H1 (cell line): Measurements from ENCODE around the gene BICDL1. TPM values are rescaled to one million over a fixed set of nuclear protein-coding genes. Genes with fewer than 3 reads are reported as not detected.

Source experiments
- CTCF ChIA-PET: fragments of 300-600 bp; sonication (Branson Sonifier 250); formaldehyde crosslinking; loops from one replicate; lab custom pipeline; 2021; ENCODE audit not compliant: partially characterized antibody; lab: Charles Lee
- POLR2A ChIA-PET: fragments of 300-600 bp; sonication (Branson Sonifier 250); formaldehyde crosslinking; loops from one replicate; lab custom pipeline; 2021; ENCODE audit warnings: inconsistent platforms; ENCODE audit not compliant: partially characterized antibody; lab: Charles Lee
- DNase-seq, 2 experiments: peaks; one replicate each; pipeline versions ENCODE4 v3.0.0 to v3.0.0-alpha.2; 2010 to 2022; ENCODE audit warnings: low spot score in 2 of 2, low read depth in 1 of 2, mixed read lengths in 1 of 2
- FAIRE-seq: peaks from 2 replicates; lab custom pipeline; 2011; peaks lifted over from hg19 to GRCh38; lab: Jason Lieb, UNC
- H2AFZ ChIP-seq: 2 replicates; pipeline ENCODE4 v1.8.1; 2012; ENCODE audit warnings: low read length, inconsistent platforms
- H2AK5ac ChIP-seq: 2 replicates; pipeline ENCODE4 v1.6.1; 2013; ENCODE audit warnings: low read depth, low read length
- H2BK120ac ChIP-seq: replicated peaks from 2 replicates; pipeline ENCODE3; 2013; ENCODE audit warnings: low read depth, low read length, inconsistent platforms
- H2BK12ac ChIP-seq: 2 replicates; pipeline ENCODE4 v1.6.1; 2013; ENCODE audit warnings: low read depth, low read length
- H2BK15ac ChIP-seq: 2 replicates; pipeline ENCODE4 v1.6.1; 2013; ENCODE audit warnings: low read length
- H2BK20ac ChIP-seq: 2 replicates; pipeline ENCODE4 v1.6.1; 2013; ENCODE audit warnings: low read length
- H2BK5ac ChIP-seq: 2 replicates; pipeline ENCODE4 v1.6.1; 2013; ENCODE audit warnings: low read depth, low read length
- H3K14ac ChIP-seq: 2 replicates; pipeline ENCODE4 v1.6.1; 2013; ENCODE audit warnings: inconsistent platforms; ENCODE audit not compliant: insufficient read length
- H3K18ac ChIP-seq: 2 replicates; pipeline ENCODE4 v1.6.1; 2013; ENCODE audit warnings: low read length; ENCODE audit errors: extremely low read depth
- H3K23ac ChIP-seq: 2 replicates; pipeline ENCODE4 v1.6.1; 2013; ENCODE audit warnings: inconsistent platforms; ENCODE audit not compliant: insufficient read length
- H3K23me2 ChIP-seq: 2 replicates; pipeline ENCODE4 v1.6.1; 2013; ENCODE audit warnings: low read depth, low read length
- H3K27ac ChIP-seq: 2 replicates; pipeline ENCODE4 v1.6.1; 2011; ENCODE audit warnings: low read depth, low read length, inconsistent platforms
- H3K27me3 ChIP-seq, 4 experiments: replicated peaks in 1 of 4; 1 replicate in 1 of 4; 2 replicates in 3 of 4; pipeline versions ENCODE4 v1.6.1 to v1.8.1; 2011 to 2013; ENCODE audit warnings: low read length in 3 of 4, mild to moderate bottlenecking in 3 of 4, inconsistent platforms in 2 of 4, mixed read lengths in 2 of 4, moderate library complexity in 1 of 4; ENCODE audit not compliant: control insufficient read depth in 3 of 4, insufficient read depth in 3 of 4; ENCODE audit errors: extremely low read depth in 1 of 4
- H3K36me3 ChIP-seq, 4 experiments: 2 replicates each; pipeline versions ENCODE4 v1.6.1 to v1.8.1; 2011 to 2013; ENCODE audit warnings: mild to moderate bottlenecking in 4 of 4, low read length in 3 of 4, moderate library complexity in 2 of 4, control low read depth in 1 of 4, inconsistent platforms in 1 of 4; ENCODE audit not compliant: insufficient read depth in 4 of 4, control insufficient read depth in 2 of 4
- H3K4ac ChIP-seq: replicated peaks from 2 replicates; pipeline ENCODE3; 2013; ENCODE audit warnings: low read length, low read depth, mixed read lengths, inconsistent platforms; ENCODE audit not compliant: insufficient read length
- H3K4me1 ChIP-seq, 4 experiments: replicated peaks in 1 of 4; 1 replicate in 1 of 4; 2 replicates in 3 of 4; pipeline versions ENCODE4 v1.6.1 to v1.8.1; 2011 to 2013; ENCODE audit warnings: low read length in 3 of 4, inconsistent platforms in 2 of 4, mixed read lengths in 1 of 4; ENCODE audit not compliant: insufficient read depth in 4 of 4, control insufficient read depth in 3 of 4
- H3K4me2 ChIP-seq, 2 experiments: 2 replicates each; pipeline versions ENCODE4 v1.6.1 to v1.8.1; 2011 to 2013; ENCODE audit warnings: low read depth in 2 of 2, low read length in 2 of 2, control low read depth in 1 of 2, inconsistent platforms in 1 of 2, mild to moderate bottlenecking in 1 of 2; ENCODE audit not compliant: insufficient read depth in 1 of 2
- H3K4me3 ChIP-seq, 4 experiments: fragments of 200-600, 300-600 bp in 1 of 4; sonication (generic), shearing (Covaris generic), sonication (Bioruptor Twin) in 1 of 4; 2 replicates each; pipeline versions ENCODE4 v1.5.1 to v1.8.1; 2011 to 2016; ENCODE audit warnings: low read length in 4 of 4, low read depth in 3 of 4, control low read depth in 2 of 4, inconsistent platforms in 2 of 4, mild to moderate bottlenecking in 2 of 4, mixed read lengths in 1 of 4, moderate library complexity in 1 of 4; ENCODE audit not compliant: insufficient read depth in 2 of 4; ENCODE audit errors: extremely low read depth in 1 of 4
- H3K56ac ChIP-seq: replicated peaks from 2 replicates; pipeline ENCODE3; 2013; ENCODE audit warnings: low read depth, mild to moderate bottlenecking, mixed read lengths, low read length, inconsistent platforms; ENCODE audit not compliant: insufficient read length
- H3K79me1 ChIP-seq: 2 replicates; pipeline ENCODE4 v1.6.1; 2013; ENCODE audit warnings: low read depth, low read length, control low read depth
- H3K79me2 ChIP-seq, 2 experiments: 2 replicates each; pipeline versions ENCODE4 v1.6.1 to v1.8.1; 2012 to 2013; ENCODE audit warnings: low read length in 2 of 2, mild to moderate bottlenecking in 2 of 2, inconsistent platforms in 1 of 2; ENCODE audit not compliant: insufficient read depth in 2 of 2, control insufficient read depth in 1 of 2
- H3K9ac ChIP-seq, 4 experiments: replicated peaks in 1 of 4; 1 replicate in 1 of 4; 2 replicates in 3 of 4; pipeline versions ENCODE4 v1.6.1 to v1.8.1; 2011 to 2013; ENCODE audit warnings: low read depth in 3 of 4, low read length in 3 of 4, control low read depth in 2 of 4, mild to moderate bottlenecking in 2 of 4, moderate library complexity in 2 of 4, inconsistent platforms in 1 of 4; ENCODE audit errors: extremely low read depth in 1 of 4
- H3K9me3 ChIP-seq, 2 experiments: 2 replicates each; pipeline versions ENCODE4 v1.6.1 to v1.8.1; 2012 to 2013; ENCODE audit warnings: mild to moderate bottlenecking in 2 of 2, moderate library complexity in 2 of 2, control low read depth in 1 of 2, inconsistent platforms in 1 of 2, low read depth in 1 of 2, low read length in 1 of 2, mixed read lengths in 1 of 2; ENCODE audit not compliant: insufficient read depth in 2 of 2
- H4K20me1 ChIP-seq, 2 experiments: replicated peaks in 1 of 2; 2 replicates each; pipeline versions ENCODE3 to v1.8.1; 2011 to 2013; ENCODE audit warnings: inconsistent platforms in 2 of 2, low read length in 2 of 2, mild to moderate bottlenecking in 1 of 2; ENCODE audit not compliant: insufficient read depth in 2 of 2, control insufficient read depth in 1 of 2
- H4K5ac ChIP-seq: 2 replicates; pipeline ENCODE4 v1.6.1; 2013; ENCODE audit warnings: low read length, low read depth, mixed read lengths, inconsistent platforms; ENCODE audit not compliant: insufficient read length
- H4K8ac ChIP-seq: 2 replicates; pipeline ENCODE4 v1.8.0; 2013; ENCODE audit warnings: mild to moderate bottlenecking, moderate library complexity, low read length, inconsistent platforms; ENCODE audit not compliant: insufficient read depth; ENCODE audit errors: extremely low read depth
- H4K91ac ChIP-seq: replicated peaks from 2 replicates; pipeline ENCODE3; 2013; ENCODE audit warnings: low read length, mixed read lengths, inconsistent platforms; ENCODE audit not compliant: insufficient read length
- RAD21 ChIP-seq, 2 experiments: IDR thresholded peaks in 1 of 2; conservative IDR thresholded peaks in 1 of 2; 2 replicates each; pipeline ENCODE4 v1.6.1; 2011; ENCODE audit warnings: low read depth in 2 of 2, low read length in 2 of 2, improper control_type of control experiment in 1 of 2, inconsistent platforms in 1 of 2, mild to moderate bottlenecking in 1 of 2, moderate library complexity in 1 of 2
- WGBS, 2 experiments: shearing (Covaris generic) in 1 of 2; methylation state at CpG; one replicate each; pipeline versions ENCODE4 v1.1.6 to v1.1.7; 2013 to 2015; ENCODE audit warnings: low lambda C conversion rate in 2 of 2, mixed read lengths in 2 of 2, inconsistent platforms in 1 of 2, low coverage in 1 of 2, missing lambda C conversion rate in 1 of 2; ENCODE audit not compliant: insufficient replicate concordance in 2 of 2, insufficient coverage in 1 of 2, insufficient read length in 1 of 2; ENCODE audit errors: extremely low coverage in 1 of 2, missing lambda C conversion rate in 1 of 2; 5-methylcytosine and 5-hydroxymethylcytosine counted together
- polyA plus RNA-seq, 7 experiments: library from polyadenylated mRNA; depleted of rRNA in 3 of 7; stranded (reverse) in 5 of 7; unstranded in 2 of 7; fragments of >200 nt in 5 of 7; fragments of 200-250 nt in 2 of 7; gene quantifications; 1 replicate in 5 of 7; 2 replicates in 1 of 7; 4 replicates in 1 of 7; pipeline versions ENCODE4 v1.2.1 to v1.2.3, GENCODE V29; 2011 to 2013; ENCODE audit warnings: missing spikeins in 2 of 7, mixed read lengths in 2 of 7
- total RNA-seq: library from RNA; stranded (reverse); fragmentation: NEBNext Ultra II Directional; extraction: Animal tissue kit (Norgen Biotek cat#: 25700); gene quantifications from 2 replicates; pipeline ENCODE4 v1.2.1, GENCODE V29; 2021

BICDL1 gene
- total and polyA plus RNA-seq, 2 of the 8 experiments (the other 6 are each of a cell fraction or from before 2014, with no cell fraction given): 17.2 to 25.9 TPM

DNA sequence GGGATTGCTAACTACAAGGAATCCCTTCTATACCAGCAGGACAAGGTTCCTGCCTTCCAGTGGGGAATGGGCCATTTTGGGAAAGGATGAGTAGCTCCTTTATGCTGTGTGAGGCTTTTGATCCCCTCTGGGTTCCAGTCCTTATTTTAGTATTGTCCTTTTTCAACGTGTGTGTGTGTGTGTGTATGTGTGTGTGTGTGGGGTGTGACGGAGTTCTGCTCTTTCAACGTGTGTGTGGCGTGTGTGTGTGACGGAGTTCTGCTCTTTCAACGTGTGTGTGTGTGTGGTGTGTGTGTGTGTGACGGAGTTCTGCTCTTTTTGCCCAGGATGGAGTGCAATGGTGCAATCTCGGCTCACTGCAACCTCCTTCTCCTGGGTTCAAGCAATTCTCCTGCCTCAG is 100.1 kb downstream of the BICDL1 start:
- H2BK12ac ChIP-seq: no peak overlapping the region
- no peak overlapping the region for H3K18ac ChIP-seq
- no peaks in the 10 kb centered on the region for H3K79me1 ChIP-seq
- no peak overlapping the region for H3K56ac ChIP-seq
- no peak overlapping the region for H2BK120ac ChIP-seq
- 79% methylated on average over 8 of the region's 8 CpGs; no CpG with 5 or more reads in 1 of the 2 experiments for WGBS, 2 experiments
- no peak overlapping the region for H3K14ac ChIP-seq
- H3K23me2 ChIP-seq: peaks cover 4% of the 10 kb centered on the region; the same call in 1 of the 2 replicates
- H3K23ac ChIP-seq: no peak overlapping the region
- no peak for TF ChIP-seq RAD21 (IDR thresholded peaks at IDR 0.05 in 1 of 2, conservative IDR thresholded peaks at IDR 0.05 in 1 of 2; ENCODE audit: low read depth in 2 of 2, low read length in 2 of 2)
- TF ChIP-seq, all 59 proteins: peak for 0
- FAIRE-seq: no peak
- Histone ChIP-seq H3K27me3 (no peaks in the 10 kb centered on the region), H2AFZ (no peak overlapping the region), H3K4me1 (peaks cover 9 to 37% (median 28%) of the 10 kb centered on the region in 4 experiments), H3K9me3 (no peaks in the 10 kb centered on the region), H2AK5ac (0 out of 2 replicates have a peak overlapping the region, but pooled peaks have one; percentile 26), H4K20me1 (no peaks in the 10 kb centered on the region), H4K5ac (no peak overlapping the region), H3K79me2 (no peaks in the 10 kb centered on the region), H2BK5ac (no peak overlapping the region), H2BK20ac (no peak overlapping the region), H4K8ac (no peak overlapping the region), H3K4ac (no peak overlapping the region), H2BK15ac (no peak overlapping the region), H4K91ac (no peak overlapping the region), H3K4me2 (no peak overlapping the region), H3K36me3 (no peaks in the 10 kb centered on the region; a peak in 1 of 8 replicates), H3K9ac (no peak overlapping the region), H3K4me3 (no peak overlapping the region), H3K27ac (no peak overlapping the region)
- ChIA-PET CTCF (interaction anchor here (0.8 to 1.4 kb wide), 3 partner anchors 12 to 366 kb away, joined by 3 to 4 read pairs (median 3); no protein-coding TSS in a partner anchor), POLR2A (interaction anchor here (1.0 to 11.7 kb wide), 3 partner anchors 12 to 27 kb away, joined by 4 to 96 read pairs (median 19); partner anchors contain the start of gene RAB35)
- no peak for DNase-seq
